Mammary epithelial cell (primary cell): ENCODE data around the gene HDAC5.

Experiments
- EZH2 ChIP-seq: IDR thresholded peaks from 2 replicates; pipeline ENCODE4 v1.6.1; 2012; ENCODE audit warnings: low read length, inconsistent platforms, borderline replicate concordance
- TF ChIP-seq, protein P1 (sequence below), 2 donors: IDR thresholded peaks in 1 of 2; conservative IDR thresholded peaks in 1 of 2; 2 replicates each; pipeline ENCODE4 v1.5.1; 2011 to 2012; ENCODE audit warnings: inconsistent platforms in 2 of 2, low read length in 2 of 2, mild to moderate bottlenecking in 2 of 2, control low read depth in 1 of 2, low read depth in 1 of 2; ENCODE audit not compliant: insufficient read depth in 1 of 2; ENCODE audit errors: extremely low read depth in 1 of 2

DNA sequence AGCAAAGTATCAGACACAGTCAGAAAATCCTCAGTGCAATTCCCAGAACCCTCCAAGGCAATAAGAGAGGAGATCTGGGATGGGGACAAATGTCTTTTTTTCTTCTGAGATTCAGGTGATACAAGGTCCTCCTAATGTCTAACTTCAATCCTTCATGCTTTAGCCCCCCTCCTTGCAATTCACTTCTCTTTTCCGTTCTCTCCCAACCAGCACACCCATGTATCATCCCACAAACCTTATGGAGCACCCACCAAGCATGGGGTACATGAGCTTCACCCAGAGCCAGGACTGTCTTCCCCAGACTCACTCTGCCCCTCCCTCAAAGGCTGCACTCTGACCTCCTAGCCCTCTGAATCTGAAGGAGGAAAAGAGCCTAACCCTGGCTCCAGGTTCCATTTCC, 10.1 kb downstream of the HDAC5 start:
- TF ChIP-seq, protein P1, sequence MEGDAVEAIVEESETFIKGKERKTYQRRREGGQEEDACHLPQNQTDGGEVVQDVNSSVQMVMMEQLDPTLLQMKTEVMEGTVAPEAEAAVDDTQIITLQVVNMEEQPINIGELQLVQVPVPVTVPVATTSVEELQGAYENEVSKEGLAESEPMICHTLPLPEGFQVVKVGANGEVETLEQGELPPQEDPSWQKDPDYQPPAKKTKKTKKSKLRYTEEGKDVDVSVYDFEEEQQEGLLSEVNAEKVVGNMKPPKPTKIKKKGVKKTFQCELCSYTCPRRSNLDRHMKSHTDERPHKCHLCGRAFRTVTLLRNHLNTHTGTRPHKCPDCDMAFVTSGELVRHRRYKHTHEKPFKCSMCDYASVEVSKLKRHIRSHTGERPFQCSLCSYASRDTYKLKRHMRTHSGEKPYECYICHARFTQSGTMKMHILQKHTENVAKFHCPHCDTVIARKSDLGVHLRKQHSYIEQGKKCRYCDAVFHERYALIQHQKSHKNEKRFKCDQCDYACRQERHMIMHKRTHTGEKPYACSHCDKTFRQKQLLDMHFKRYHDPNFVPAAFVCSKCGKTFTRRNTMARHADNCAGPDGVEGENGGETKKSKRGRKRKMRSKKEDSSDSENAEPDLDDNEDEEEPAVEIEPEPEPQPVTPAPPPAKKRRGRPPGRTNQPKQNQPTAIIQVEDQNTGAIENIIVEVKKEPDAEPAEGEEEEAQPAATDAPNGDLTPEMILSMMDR (conservative IDR thresholded peaks at IDR 0.05 in 1 of 2, IDR thresholded peaks at IDR 0.05 in 1 of 2; ENCODE audit: extremely low read depth in 1 of 2, insufficient read depth in 1 of 2, low read depth in 1 of 2, low read length in 2 of 2), result no peak
- no peak for TF ChIP-seq EZH2
